GM12878 (cell line): ENCODE data around the gene PHKA1.
"Not testable (repeated sequence)": the region's sequence is repeated elsewhere in the genome, so short reads cannot be mapped to it uniquely, and the experiment has no call there.

Source experiments
- BMI1 ChIP-seq: fragments of 450-650 bp; IDR thresholded peaks from 2 replicates; pipeline ENCODE4 v1.6.1; 2016; ENCODE audit warnings: mild to moderate bottlenecking, moderate library complexity, borderline replicate concordance
- CEBPB ChIP-seq, 2 experiments: fragments of 150-350 bp in 1 of 2; IDR thresholded peaks; 2 replicates each; pipeline ENCODE4 v1.6.1; 2012 to 2014; ENCODE audit warnings: low read depth in 2 of 2, low read length in 2 of 2, borderline replicate concordance in 1 of 2, inconsistent platforms in 1 of 2
- CTCF ChIP-seq, 3 experiments: IDR thresholded peaks in 2 of 3; conservative IDR thresholded peaks in 1 of 3; 2 replicates each; pipeline ENCODE4 v1.5.1; 2011; ENCODE audit warnings: low read depth in 3 of 3, low read length in 3 of 3, mild to moderate bottlenecking in 3 of 3, control low read depth in 2 of 3, moderate library complexity in 2 of 3, inconsistent platforms in 1 of 3, mixed read lengths in 1 of 3; ENCODE audit not compliant: control insufficient read depth in 2 of 3, insufficient read depth in 1 of 3; ENCODE audit errors: extremely low read depth in 1 of 3
- EGR1 ChIP-seq, 2 experiments: IDR thresholded peaks; 1 replicate in 1 of 2; 2 replicates in 1 of 2; pipeline ENCODE4 v1.6.1; 2011 to 2012; ENCODE audit warnings: low read depth in 2 of 2, low read length in 2 of 2, borderline replicate concordance in 1 of 2, mild to moderate bottlenecking in 1 of 2, moderate library complexity in 1 of 2
- GATAD2B ChIP-seq: fragments of 450-650 bp; conservative IDR thresholded peaks from 2 replicates; pipeline ENCODE4 v1.6.1; 2017; ENCODE audit warnings: low read depth, mild to moderate bottlenecking, moderate library complexity
- MEF2A ChIP-seq: IDR thresholded peaks from 2 replicates; pipeline ENCODE4 v1.6.1; 2011; ENCODE audit warnings: low read depth, mild to moderate bottlenecking, low read length, moderate library complexity; ENCODE audit not compliant: insufficient read depth
- MYC ChIP-seq: IDR thresholded peaks from 2 replicates; pipeline ENCODE4 v1.6.1; 2011; ENCODE audit warnings: mild to moderate bottlenecking, low read length, moderate library complexity, inconsistent platforms; ENCODE audit not compliant: insufficient read depth, insufficient replicate concordance, insufficient read length, severe bottlenecking
- RAD21 ChIP-seq: IDR thresholded peaks from 2 replicates; pipeline ENCODE4 v1.6.1; 2011; ENCODE audit warnings: mild to moderate bottlenecking, low read depth, low read length, moderate library complexity; ENCODE audit not compliant: insufficient read depth

GRCh38 chrX:72713599-72714477, at the start of gene PHKA1:
- TF ChIP-seq EGR1 (IDR thresholded peaks at IDR 0.05; ENCODE audit: borderline replicate concordance in 1 of 2, low read depth in 2 of 2, low read length in 2 of 2); CTCF (IDR thresholded peaks at IDR 0.05 in 2 of 3, conservative IDR thresholded peaks at IDR 0.05 in 1 of 3; ENCODE audit: control insufficient read depth in 2 of 3, extremely low read depth in 1 of 3, insufficient read depth in 1 of 3, low read depth in 3 of 3, low read length in 3 of 3); MEF2A; MYC; CEBPB (IDR thresholded peaks at IDR 0.05; ENCODE audit: borderline replicate concordance in 1 of 2, low read depth in 2 of 2, low read length in 2 of 2); BMI1; RAD21; GATAD2B: not testable (repeated sequence)
